Stimulated activated CD4-positive, alpha-beta T cell treated with anti-CD3 and anti-CD28 coated beads, Interleukin-4, amount 100 ng/mL, for 24 hours (primary cell): ENCODE measurements around the gene MRPL28.
"Not testable (repeated sequence)": the region's sequence is repeated elsewhere in the genome, so short reads cannot be mapped to it uniquely, and the experiment has no call there.

Experiments
- DNase-seq: peaks from one replicate; pipeline ENCODE4 v3.0.0-alpha.2; 2020

MRPL28 gene

DNA sequence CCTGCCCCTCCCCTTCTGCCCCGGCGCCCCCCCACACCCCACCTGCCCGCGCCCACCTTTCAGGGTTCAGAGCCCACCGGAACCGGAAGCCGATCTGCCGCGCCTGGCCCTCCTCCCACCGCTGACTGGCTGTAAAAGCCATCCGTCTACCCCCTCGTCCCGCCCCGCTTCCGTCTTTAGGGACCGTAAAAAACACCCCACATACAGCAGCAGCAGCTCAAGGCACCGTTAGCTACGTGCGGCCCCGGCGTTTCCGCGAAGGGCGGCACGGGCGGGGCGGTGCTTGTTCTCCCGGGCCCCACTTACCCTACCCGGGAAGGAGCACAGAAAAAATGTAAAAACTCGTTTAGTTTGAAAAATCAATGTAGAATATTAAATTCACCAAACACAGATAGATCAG, at the start of gene MRPL28:
MRPL28 (minus strand) TSS at position 96 of the 400 bp plus-strand sequence. CDS start 320 bp downstream, outside the sequence.
- DNase-seq: peak; percentile 95

DNA sequence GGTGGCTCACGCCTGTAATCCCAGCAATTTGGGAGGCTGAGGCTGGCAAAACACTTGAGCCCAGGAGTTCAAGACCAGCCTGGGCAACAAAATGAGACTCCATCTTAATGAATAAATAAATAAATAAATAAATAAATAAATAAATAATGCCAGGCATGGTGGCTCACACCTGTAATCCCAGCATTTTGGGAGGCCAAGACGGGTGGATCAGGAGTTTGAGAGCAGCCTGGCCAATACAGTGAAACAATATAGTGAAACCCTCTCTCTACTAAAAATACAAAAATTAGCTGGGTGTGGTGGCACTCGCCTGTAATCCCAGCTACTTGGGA, 44.8 kb upstream of the MRPL28 start:
- DNase-seq: not testable (repeated sequence)

DNA sequence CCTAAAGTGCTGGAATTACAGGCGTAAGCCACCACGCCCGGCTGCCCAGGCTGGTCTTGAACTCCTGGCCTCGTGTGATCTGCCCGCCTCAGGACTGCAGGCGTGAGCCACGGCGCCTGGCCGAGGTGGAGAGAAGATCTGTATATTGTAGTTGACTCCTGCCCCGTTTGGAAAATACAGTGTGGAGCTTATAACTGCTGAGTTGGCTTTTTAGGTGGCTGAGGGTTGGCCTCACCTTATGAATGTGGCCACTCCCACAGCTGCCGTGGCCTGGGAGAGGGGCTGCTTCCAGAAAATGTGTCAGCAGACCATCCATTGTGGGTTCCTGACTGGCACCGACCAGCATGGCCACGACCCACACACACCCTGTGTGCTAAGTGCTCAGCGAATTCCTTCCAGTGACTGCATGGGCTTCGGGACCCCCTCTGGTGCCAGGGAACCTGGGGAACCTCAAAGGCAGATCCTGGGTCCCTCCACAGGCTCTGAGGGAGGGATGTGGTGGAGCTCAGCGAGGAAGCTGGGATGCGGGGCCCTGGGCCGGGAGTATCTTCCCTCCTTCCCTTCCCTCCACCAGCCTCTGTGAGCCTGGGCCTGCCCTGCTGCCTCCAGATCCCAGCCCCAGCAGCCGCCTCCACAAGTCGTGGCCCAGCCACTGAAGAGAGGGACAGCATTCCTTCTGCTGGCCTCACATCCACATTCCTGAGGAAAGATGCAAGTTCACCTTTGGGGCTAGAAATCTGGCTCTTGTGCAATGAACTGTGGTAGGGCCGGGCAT, 44.2 kb upstream of the MRPL28 start:
- DNase-seq: no peak

DNA sequence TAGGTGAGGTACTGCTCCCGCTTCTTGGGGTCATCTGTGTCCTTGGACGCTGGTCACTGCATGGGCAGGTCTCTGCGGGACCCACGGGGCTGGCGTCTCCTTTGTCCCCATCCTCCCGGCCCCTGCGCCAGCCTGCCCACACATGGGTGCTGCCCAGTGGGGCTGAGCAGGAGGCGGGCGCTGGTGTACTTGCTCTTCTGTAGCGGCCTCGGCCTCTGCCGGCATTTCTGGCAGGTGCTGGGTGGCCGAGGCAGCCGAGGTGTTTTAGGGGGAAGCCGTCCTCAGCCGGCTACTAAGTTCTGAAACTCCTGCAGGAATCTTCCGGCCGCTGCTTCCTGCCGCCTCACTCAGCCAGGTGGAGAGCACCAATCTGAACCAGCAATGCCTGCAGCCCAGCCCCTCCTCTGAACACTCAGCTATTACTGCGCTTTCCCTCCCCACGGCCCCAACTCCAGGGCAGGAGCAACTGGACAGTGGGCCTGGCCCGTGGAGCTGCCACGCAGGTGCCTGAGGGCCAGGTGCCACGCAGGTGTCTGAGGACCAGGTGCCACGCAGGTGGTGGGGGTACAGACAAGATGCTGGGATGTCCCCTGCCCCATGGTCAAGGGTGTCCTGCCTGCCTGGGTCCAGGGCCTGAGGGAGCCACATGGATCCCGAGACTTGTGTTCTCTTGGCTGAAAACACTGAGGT, 41.4 kb upstream of the MRPL28 start:
- no peak for DNase-seq

DNA sequence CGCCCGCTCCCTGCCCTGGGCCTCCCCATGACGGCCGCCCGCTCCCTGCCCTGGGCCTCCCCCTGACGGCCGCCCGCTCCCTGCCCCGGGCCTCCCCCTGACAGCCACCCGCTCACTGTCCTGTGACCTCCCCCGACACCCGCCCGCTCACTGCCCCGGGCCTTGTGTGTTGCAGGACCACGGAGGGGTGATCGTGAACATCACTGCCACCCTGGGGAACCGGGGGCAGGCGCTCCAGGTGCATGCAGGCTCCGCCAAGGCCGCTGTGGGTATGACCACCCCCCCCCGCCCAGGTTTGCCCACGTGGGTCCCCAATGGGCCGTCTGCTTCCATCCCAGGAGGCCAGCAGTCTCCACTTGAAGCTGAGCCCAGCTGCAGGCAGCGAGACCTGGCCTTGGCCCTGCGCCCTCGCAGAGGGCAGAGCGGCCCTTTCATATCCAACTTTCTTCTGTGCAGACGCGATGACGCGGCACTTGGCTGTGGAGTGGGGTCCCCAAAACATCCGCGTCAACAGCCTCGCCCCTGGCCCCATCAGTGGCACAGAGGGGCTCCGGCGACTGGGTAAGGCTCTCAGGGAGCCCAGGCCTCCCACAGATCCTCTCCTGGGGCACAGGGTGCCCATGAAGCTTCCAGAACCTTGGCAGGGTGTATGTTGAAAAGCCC, 40.3 kb upstream of the MRPL28 start:
- DNase-seq: no peak

DNA sequence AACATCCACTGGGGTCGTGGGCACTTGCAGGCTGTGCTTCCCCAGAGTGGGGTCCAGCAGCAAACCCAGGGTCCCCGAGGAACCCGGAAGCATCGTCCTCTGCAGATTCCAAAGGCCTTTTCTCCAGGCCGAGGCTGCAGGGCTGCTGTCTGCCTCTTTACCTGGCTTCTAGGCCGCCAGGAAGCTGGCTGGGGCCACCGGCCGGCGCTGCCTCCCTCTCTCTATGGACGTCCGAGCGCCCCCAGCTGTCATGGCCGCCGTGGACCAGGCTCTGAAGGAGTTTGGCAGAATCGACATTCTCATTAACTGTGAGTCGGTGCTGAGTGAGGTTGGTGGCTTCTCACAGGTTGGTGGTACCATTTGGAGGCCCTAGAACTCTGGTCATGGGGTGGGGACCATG, 36.9 kb upstream of the MRPL28 start:
- no peak for DNase-seq

DNA sequence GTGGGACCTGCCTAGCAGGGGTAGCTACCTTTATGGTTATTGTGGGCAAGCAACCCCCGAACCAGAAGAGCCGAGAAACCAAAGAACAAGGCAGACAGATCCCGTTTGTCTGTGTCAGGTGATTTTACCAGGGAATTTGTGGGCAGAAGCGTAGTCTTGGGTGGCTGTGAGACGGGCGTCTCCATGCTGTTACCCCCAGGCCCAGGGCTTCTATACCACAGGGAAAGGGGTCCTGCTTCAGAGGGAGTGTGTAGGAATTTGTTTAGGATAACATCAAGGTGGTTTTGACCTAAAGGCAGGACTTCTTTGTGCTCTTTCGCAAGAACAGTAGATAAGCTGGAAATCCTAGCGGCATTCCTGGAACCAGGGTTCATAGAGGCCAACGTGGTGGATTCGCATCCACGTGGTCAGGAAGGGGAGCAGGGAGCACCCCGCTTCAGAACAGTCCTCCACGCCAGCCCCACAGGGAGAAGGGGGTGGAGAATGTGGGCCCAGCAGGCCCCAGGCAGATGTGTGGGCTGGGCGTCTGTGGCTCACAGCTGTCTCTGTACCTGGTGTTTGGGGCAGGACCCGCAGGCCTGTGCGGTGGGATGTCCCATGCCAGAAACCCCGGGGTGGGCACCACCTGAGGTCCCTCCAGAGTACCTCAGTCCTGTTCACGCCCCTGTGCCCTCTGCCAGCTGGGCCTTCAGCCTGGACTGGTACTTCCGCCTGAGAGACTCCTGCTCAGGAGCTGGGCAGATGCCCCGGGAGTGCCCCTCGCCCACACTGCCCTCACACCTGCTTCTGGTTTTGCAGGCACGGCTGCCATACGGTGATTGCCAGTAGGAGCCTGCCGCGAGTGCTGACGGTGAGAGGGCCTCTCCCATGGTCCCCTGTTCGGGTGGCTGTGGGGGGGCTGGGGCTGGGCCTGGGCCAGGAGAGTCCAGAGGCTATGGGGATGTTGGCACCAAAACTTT, 35.5 kb upstream of the MRPL28 start:
- DNase-seq: no peak

DNA sequence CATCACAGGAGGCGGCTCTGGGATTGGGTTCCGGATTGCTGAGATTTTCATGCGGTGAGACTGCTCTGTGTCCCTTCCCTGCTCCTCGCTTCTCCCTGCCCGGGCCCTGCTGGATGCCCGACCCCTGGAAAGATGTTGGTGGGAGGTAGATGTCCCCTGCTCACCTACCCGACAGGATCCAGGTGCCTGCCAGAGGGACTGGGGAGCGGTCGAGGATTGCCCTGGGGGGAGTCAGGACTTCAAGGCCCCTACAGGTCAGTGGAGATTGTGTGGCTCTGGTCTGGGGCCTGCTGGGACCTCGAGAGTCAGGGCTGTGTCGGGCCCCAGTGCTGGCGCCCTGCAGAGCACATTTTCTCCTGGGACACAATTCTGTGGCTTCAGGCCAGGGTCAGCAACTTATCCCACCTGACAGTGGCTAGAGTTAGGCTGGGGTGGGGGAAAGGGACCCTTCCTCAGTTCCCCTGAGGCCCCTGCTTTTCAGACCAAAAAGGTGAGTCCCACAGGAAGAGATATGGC, 34.7 kb upstream of the MRPL28 start:
- no peak for DNase-seq

DNA sequence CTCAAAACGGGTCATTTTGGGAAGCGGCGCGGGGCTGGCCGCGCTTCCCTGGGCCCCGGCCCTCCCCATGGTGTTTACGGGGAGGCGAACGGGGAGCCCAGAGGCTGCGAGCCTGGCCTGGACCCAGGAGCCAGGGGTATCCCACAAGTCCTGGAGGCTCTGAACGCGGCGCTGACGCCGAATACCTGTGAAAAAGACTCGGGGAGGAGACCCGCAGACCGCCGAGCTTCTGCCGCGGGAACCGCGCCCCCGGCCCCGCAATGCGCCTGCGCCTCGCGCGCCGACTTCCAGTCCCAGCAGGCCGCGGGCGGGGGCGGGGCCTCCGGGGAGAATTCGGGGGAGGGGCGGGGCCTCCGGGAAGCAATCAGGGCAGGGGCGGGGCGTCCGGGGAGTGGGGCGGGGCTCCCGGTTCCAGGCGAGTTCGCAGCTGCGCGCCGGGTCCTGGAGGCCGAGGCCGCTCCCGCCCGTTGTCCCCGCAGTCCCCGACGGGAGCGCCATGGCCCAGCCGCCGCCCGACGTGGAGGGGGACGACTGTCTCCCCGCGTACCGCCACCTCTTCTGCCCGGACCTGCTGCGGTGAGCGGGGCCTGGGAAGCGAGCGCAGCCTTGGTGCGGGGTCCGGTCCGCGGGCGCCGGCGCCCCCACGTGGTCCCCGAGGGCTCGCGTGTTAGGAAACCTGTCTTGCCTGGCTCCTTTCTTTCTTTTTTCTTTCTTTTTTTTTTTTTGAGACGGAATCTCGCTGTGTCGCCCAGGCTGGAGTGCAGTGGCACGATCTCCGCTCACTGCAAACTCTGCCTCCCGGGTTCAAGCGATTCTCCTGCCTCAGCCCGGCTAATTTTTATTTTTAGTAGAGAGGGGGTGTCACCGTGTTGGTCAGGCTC, 31.4 kb upstream of the MRPL28 start, which contains the start of gene DECR2:
DECR2 (plus strand) TSS at position 418 of the 881 bp plus-strand sequence; CDS start at position 497, 79 bp downstream.
- peak; percentile 98 for DNase-seq

DNA sequence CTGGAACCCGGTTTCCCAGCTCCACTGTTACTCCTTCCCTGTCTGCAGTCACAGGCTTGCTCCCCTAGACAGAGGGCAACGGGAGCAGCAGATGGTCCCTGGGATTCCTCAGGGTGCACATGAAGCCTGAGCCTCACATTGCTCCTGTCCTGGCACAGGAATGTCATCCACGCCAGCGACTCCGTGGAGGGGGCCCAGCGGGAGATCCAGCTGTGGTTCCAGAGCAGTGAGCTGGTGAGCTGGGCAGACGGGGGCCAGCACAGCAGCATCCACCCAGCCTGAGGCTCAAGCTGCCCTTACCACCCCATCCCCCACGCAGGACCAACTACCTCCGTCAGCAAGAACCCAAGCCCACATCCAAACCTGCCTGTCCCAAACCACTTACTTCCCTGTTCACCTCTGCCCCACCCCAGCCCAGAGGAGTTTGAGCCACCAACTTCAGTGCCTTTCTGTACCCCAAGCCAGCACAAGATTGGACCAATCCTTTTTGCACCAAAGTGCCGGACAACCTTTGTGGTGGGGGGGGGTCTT, 29.8 kb upstream of the MRPL28 start:
- DNase-seq: no peak

DNA sequence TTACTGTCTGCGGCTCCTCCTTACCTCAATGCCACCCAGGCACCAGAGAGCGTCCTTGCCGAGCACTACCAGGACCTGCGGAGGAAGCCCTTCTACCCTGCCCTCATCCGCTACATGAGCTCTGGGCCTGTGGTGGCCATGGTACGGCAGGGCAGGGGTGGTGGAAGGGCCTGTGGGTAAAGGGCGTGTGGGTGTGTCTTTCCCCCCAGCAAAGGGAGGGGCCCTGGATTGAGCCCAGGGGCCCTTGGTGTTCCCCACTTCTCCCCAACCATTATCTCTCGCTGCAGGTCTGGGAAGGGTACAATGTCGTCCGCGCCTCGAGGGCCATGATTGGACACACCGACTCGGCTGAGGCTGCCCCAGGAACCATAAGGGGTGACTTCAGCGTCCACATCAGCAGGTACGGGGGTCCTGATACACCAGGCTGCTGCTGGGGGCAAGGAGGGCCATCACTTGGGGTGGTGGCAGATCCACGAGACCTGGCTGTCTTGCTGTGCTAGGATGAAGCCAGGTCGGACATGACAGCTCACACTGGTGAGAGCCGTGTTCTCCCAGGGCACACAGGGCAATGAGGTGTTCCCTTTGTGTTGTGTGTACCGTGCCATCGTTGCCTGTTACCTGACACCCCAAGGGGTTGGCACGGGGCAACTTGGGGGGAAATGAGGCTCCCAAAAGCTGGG, 29.1 kb upstream of the MRPL28 start:
- no peak for DNase-seq

DNA sequence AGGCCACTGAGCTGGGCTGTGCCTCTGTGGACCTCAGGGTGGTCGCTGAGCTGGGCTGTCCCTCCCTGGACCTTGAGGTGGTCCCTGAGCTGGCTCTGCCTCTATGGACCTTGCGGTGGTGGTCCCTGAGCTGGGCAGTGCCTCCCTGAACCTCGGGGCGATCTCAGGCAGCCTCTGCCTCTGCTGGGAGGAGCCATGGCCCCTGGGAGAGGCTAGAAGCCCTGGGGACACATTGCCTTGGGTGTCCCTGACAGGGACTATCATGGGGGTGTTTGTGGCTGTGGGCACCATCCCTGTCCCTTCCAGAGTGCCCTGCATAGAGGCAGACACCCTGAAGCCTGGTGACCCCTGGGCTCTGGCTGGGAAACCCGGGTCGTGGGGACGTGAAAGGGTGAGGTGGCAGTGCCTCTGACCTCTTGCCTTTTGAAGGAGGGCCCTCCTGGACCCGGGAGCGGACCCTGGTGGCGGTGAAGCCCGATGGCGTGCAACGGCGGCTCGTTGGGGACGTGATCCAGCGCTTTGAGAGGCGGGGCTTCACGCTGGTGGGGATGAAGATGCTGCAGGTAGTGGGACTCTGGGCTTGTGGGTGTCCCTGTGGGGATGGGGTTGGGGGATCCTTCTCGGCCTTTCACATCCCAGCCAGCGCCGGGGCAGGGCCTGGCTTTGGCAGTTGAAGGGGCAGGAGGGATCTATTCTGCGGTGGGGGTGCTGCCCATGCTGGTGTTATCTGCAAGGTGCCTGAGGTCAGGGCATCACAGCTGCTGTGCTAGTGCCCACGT, 28.4 kb upstream of the MRPL28 start:
- DNase-seq: no peak

DNA sequence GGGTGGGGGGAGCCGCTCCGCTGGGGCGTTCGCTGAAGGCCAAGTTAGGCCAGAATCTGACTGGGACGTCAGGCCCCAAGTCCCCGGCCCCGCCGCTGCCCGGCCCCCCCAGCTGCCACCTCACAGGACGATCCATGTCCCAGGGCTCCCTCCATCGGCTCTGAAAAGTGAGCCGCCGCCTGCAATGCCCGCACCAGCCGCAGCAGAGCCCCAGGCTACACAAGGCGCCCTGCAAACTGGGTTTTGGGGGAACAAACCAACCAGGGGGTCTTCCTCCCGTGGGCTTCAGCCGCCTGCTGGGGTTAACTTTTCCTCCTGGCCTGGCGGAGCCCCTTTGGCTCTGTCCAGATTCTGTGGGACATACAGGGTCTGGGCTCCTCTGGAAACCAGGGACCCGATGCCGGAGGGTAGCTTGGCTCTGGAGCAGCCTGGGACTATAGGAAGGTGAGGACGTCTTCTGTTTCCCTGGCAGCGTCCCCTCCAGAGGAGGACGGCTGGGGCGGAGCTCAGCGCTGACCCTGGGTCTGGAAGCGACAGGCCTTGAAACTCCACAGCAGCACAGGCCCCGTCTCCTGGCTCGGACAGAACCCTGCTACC, 27.5 kb upstream of the MRPL28 start:
- peak; percentile 24 for DNase-seq

DNA sequence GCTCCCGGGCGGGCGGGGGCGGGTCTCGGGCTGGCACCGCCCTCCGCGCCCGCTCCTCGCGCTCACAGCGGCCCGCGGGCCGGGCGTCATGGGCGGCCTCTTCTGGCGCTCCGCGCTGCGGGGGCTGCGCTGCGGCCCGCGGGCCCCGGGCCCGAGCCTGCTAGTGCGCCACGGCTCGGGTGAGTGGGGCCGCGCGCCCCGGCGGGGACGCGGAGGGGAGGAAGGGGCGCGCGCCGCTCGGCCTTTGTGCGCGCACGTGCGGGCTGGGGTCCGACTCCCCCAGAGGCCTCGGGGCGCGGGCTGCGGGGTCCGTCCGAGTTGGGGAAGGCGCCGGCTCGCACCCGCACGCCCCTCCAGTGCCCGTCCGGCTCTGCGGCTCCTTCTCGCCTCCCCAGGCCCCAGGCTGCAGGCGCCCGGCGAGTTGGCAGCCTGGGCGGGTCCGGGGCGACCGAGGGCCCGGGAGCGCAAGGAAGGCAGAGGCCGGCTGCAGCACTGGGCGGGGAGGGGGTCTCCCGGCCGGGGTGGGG, 26.9 kb upstream of the MRPL28 start, which contains the start of gene NME4:
NME4 (plus strand) TSS at position 65 of the 527 bp plus-strand sequence; CDS start at position 89, 24 bp downstream.
- DNase-seq: no peak

DNA sequence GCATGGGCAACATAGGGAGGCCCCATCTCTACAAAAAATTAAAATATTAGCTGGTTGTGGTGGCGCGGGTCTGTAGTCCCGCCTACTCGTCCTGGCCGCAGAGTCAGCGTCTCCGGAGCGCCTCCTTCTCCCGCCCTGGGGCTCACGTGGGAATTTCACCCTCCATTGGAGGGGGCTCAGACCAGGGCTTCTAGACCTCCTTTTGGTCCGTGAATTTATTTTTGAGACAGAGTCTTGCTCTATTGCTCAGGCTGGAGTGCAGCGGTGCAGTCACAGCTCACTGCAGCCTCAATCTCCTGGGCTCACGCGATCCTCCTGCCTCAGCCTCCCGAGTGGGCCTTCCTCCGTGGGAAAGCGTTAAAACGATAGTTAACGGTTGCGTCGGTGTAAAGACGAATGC, 26.3 kb upstream of the MRPL28 start:
- no peak for DNase-seq

DNA sequence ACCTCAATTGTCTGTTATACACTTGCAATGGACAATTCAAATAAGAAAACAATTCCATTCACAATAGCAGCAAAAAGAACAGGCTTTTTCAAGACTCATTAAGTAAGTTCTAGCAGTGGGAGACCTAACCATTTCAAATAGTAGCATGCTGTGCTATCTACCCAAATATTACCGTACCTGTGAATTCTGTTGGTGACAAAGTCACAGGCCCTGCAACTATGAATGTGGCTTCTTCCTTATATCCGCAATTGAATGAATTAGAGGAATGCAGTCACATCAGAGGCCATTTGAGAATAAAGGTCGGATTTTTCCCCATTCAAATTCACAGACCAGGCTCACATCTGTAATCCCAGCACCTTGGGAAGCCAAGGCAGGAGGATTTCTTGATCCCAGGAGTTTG, 25.9 kb upstream of the MRPL28 start:
- DNase-seq: no peak

DNA sequence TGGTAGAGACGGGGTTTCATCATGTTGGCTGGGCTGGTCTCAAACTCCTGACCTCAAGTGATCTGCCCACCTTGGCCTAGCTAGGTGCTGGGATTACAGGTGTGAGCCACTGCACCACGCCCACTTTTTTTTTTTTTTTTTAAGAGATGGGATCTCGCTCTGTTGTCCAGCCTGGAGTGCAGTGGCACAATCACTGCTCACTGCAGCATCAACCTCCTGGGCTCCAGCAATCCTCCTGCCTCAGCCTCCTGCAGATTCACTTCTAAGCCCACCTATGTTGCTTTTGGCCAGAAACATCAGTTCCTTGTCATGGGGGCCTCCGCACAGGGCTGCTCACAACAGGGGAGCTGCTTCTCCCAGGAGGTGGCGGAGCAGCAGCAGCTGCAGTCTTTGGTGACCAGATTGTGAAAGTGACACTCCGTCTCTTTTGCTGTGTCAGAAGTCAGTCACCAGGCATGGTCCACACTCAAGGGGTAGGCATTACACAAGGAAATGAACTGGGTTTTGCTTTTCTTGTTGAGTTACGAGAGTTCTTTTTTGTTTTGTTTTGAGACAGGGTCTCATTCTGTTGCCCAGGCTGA, 22.2 kb upstream of the MRPL28 start:
- no peak for DNase-seq

DNA sequence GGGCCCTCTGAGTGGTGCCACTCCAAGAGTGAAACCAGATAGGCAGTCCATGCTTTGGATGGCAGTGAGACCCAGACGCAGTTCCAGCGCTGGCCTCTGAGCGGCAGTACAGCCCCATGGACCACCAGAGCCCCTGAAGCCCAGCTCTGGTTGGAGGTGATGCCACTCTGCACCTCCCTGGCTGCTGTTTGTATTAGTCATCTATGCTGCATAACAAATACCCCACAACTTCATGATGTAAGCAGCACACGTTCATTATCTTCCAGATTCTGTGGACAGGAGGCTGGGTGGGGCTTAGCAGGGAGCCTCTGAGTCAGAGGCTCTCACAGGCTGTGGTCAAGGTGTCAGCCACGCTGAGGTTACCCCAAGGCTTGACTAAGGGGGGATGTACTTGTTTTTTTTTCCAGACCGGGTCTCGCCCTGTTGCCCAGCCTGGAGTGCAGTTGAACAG, 21.6 kb upstream of the MRPL28 start:
- DNase-seq: peak; percentile 80
